Epithelial cell of esophagus (primary cell): Measurements from ENCODE around the gene OXT.

Experiments
- DNase-seq: peaks from one replicate; pipeline ENCODE4 v3.0.0; 2010; ENCODE audit warnings: low read depth
- H3K4me3 ChIP-seq: 2 replicates; pipeline ENCODE4 v1.5.1; 2011; ENCODE audit warnings: mild to moderate bottlenecking, low read length, control low read depth
- TF ChIP-seq, protein P1 (sequence below): IDR thresholded peaks from 2 replicates; pipeline ENCODE4 v1.5.1; 2011; ENCODE audit warnings: low read depth, mild to moderate bottlenecking, low read length, control low read depth, inconsistent platforms; ENCODE audit not compliant: insufficient read depth; ENCODE audit errors: missing control alignments

OXT gene

GRCh38 chr20:3119044-3119443 is 47.6 kb downstream of the OXT start:
- TF ChIP-seq, protein P1, sequence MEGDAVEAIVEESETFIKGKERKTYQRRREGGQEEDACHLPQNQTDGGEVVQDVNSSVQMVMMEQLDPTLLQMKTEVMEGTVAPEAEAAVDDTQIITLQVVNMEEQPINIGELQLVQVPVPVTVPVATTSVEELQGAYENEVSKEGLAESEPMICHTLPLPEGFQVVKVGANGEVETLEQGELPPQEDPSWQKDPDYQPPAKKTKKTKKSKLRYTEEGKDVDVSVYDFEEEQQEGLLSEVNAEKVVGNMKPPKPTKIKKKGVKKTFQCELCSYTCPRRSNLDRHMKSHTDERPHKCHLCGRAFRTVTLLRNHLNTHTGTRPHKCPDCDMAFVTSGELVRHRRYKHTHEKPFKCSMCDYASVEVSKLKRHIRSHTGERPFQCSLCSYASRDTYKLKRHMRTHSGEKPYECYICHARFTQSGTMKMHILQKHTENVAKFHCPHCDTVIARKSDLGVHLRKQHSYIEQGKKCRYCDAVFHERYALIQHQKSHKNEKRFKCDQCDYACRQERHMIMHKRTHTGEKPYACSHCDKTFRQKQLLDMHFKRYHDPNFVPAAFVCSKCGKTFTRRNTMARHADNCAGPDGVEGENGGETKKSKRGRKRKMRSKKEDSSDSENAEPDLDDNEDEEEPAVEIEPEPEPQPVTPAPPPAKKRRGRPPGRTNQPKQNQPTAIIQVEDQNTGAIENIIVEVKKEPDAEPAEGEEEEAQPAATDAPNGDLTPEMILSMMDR = no peak
- no peak for DNase-seq
- H3K4me3 ChIP-seq = no peak overlapping the region

GRCh38 chr20:3121271-3121911 is 50.0 kb downstream of the OXT start:
- H3K4me3 ChIP-seq = no peak overlapping the region
- DNase-seq = no peak
- TF ChIP-seq, protein P1 = no peak
